CD4-positive, CD25-positive, alpha-beta regulatory T cell (primary cell): Measurements from ENCODE around the gene ANKRD23. TPM values are rescaled to one million over a fixed set of nuclear protein-coding genes. Genes with fewer than 3 reads are reported as not detected.

Experiments
- ATAC-seq, 2 donors: fragments of 150-1000 bp; cut with Tn5 transposase; one replicate each; pipeline ENCODE4 v1.10.0; 2021; ENCODE audit warnings: low read depth in 2 of 2, moderate number of reproducible peaks in 2 of 2, moderate library complexity in 1 of 2
- DNase-seq, 3 donors: peaks; one replicate each; pipeline versions ENCODE4 v3.0.0 to v3.0.0-alpha.2; 2012 to 2022; ENCODE audit warnings: mixed read lengths in 1 of 3
- H3K27ac ChIP-seq: one replicate; pipeline ENCODE4 v1.7.0; 2013; ENCODE audit warnings: mild to moderate bottlenecking, low read length; ENCODE audit not compliant: insufficient read depth, poor library complexity, severe bottlenecking
- H3K27me3 ChIP-seq: one replicate; pipeline ENCODE4 v1.7.0; 2013; ENCODE audit warnings: low read length; ENCODE audit not compliant: control insufficient read depth, insufficient read depth
- H3K36me3 ChIP-seq: one replicate; pipeline ENCODE4 v1.7.0; 2013; ENCODE audit warnings: mild to moderate bottlenecking, low read length, moderate library complexity; ENCODE audit not compliant: control insufficient read depth, insufficient read depth
- H3K4me1 ChIP-seq: 2 replicates; pipeline ENCODE4 v1.7.0; 2013; ENCODE audit warnings: mild to moderate bottlenecking, low read length; ENCODE audit not compliant: insufficient read depth, control insufficient read depth, poor library complexity, severe bottlenecking
- H3K4me3 ChIP-seq: one replicate; pipeline ENCODE4 v1.7.0; 2013; ENCODE audit warnings: low read depth, mild to moderate bottlenecking, low read length, moderate library complexity
- H3K9me3 ChIP-seq, 2 experiments: 1 replicate in 1 of 2; 2 replicates in 1 of 2; pipeline ENCODE4 v1.7.0; 2013; ENCODE audit warnings: low read length in 2 of 2, mild to moderate bottlenecking in 1 of 2, moderate library complexity in 1 of 2; ENCODE audit not compliant: control insufficient read depth in 2 of 2
- H3K27ac Mint-ChIP-seq, 3 donors: one replicate each; pipeline ENCODE4 v1.8.0; 2020 to 2022; ENCODE audit warnings: mild to moderate bottlenecking in 3 of 3, mixed read lengths in 3 of 3, moderate library complexity in 2 of 3
- H3K27me3 Mint-ChIP-seq: one replicate; pipeline ENCODE4 v1.8.0; 2022; ENCODE audit warnings: mild to moderate bottlenecking, mixed read lengths
- H3K36me3 Mint-ChIP-seq: one replicate; pipeline ENCODE4 v1.8.0; 2020; ENCODE audit warnings: mixed read lengths
- H3K4me1 Mint-ChIP-seq, 4 donors: one replicate each; pipeline ENCODE4 v1.8.0; 2020 to 2022; ENCODE audit warnings: mixed read lengths in 4 of 4, mild to moderate bottlenecking in 1 of 4
- H3K4me3 Mint-ChIP-seq, 4 donors: one replicate each; pipeline ENCODE4 v1.8.0; 2020 to 2022; ENCODE audit warnings: mild to moderate bottlenecking in 4 of 4, mixed read lengths in 4 of 4, moderate library complexity in 3 of 4
- H3K9me3 Mint-ChIP-seq, 7 donors: one replicate each; pipeline ENCODE4 v1.8.0; 2020 to 2022; ENCODE audit warnings: mixed read lengths in 7 of 7, mild to moderate bottlenecking in 3 of 7, moderate library complexity in 2 of 7
- polyA plus RNA-seq, 4 donors: library from polyadenylated mRNA; unstranded; fragments of 300-500 nt; fragmentation: Illumina TruSeq; gene quantifications; one replicate each; pipeline ENCODE4 v1.2.3, GENCODE V29; 2021
- total RNA-seq: library from RNA; stranded (reverse); gene quantifications from one replicate; pipeline ENCODE4 v1.2.3, GENCODE V29; 2022

Gene ANKRD23
- total and polyA plus RNA-seq, 5 donors from 2014 or later = 0.68 to 16.4 (median 0.93) TPM

GRCh38 chr2:96869281-96869821 lies 25.5 kb upstream of the ANKRD23 start:
- Histone ChIP-seq H3K27ac (peak overlapping the region; percentile 71), H3K4me3 (no peak overlapping the region), H3K27me3 (no peaks in the 10 kb centered on the region), H3K36me3 (peaks cover 7% of the 10 kb centered on the region), H3K4me1 (peaks cover 37% of the 10 kb centered on the region), H3K9me3 (no peaks in the 10 kb centered on the region)
- Mint-ChIP-seq H3K27me3 (peaks cover 43% of the 10 kb centered on the region), H3K4me3 (peak overlapping the region in 3 of 4 donors; percentile 71 to 95 (median 80)), H3K4me1 (peaks cover 6 to 57% (median 21%) of the 10 kb centered on the region in 4 donors), H3K36me3 (no peaks in the 10 kb centered on the region), H3K9me3 (no peaks in the 10 kb centered on the region), H3K27ac (no peak overlapping the region)
- ATAC-seq (no peak), DNase-seq (no peak)

DNA sequence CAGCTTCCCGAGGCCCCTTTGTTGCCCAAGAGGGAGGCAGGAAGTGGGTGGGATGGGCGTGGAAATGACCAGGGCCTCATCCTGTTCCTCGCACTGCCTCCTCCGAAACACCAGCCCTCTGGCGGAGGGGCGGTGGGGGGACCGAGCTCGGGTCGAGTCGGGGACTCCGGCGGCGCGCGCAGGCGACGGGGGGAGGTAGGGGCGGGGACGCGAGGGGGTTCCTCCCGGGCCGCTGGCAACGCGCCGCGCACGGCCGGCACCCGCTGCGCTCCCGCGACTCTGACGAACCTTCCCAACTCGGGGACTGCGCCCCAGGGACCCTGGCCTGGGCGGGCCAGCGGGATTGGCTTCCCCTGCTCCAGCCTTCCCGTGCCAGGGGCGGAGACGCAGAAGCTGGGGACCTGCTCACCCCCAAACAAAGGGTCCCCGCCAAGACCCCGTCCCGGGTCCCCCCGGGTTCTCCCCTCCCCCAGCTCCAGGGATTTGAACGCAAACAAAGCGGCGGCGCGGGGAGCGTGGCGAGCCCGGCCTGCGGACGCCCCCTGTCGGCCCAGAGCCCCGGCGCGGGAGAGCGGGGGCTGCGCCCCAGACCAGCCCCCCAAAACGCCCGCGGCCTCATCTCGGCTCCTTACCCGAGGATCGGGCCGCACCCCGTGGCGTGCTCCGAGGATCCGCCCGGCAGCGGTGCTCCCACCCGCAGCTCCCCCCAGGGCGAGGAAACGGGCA lies 24.9 kb upstream of the ANKRD23 start:
- Histone ChIP-seq H3K9me3 (no peaks in the 10 kb centered on the region), H3K36me3 (peaks cover 11% of the 10 kb centered on the region), H3K4me1 (peaks cover 31% of the 10 kb centered on the region), H3K27ac (peak overlapping the region; percentile 65), H3K4me3 (no peak overlapping the region), H3K27me3 (no peaks in the 10 kb centered on the region)
- no peaks in the 10 kb centered on the region for H3K9me3 Mint-ChIP-seq
- DNase-seq = peak; percentile 43 to 57 (median 55)
- peaks cover 6 to 50% (median 17%) of the 10 kb centered on the region in 4 donors for H3K4me1 Mint-ChIP-seq
- ATAC-seq = peak; percentile 7 to 18
- H3K27me3 Mint-ChIP-seq = peaks cover 39% of the 10 kb centered on the region
- H3K4me3 Mint-ChIP-seq = peak overlapping the region; percentile 85 to 91 (median 90)
- peak overlapping the region; percentile 67 to 90 (median 81) for H3K27ac Mint-ChIP-seq
- no peaks in the 10 kb centered on the region for H3K36me3 Mint-ChIP-seq

DNA sequence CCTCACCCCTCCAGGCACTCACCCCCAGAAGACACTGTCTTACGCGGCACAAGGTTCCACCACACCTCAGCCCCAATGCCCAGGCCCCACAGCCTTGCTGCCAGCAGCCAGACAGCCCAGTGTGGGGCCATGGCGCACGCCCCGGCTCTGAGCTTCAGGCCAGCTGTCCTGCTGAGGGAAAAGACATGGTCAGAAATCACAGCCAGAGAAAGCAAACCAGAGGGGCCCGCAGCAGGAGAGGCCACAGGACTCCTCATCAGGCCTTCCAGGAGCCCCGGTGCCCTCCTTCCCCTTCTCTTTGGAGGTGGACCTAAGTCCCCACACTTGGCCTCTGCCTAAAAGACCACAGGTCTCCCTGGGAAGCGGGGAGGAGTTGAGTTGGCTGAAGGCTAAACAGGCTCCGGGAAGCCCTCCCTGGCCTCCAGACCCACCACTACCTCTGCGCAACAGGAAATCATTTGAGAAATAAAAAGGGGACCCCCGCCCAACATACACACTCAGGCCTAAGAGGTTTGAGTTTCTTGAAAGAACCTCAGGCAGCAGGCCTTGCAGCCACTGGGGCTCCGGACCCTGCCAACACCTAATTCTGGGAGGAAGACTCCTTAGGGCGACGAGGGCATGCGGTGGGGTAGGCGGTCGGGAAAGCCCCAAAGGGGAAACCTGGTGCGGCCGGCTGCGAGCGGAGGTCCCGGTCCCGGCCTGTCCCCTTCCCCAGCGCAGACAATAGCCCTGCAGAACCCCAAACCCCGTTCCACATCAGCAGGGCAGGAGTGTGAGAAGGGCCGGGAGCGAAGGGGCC lies 24.1 kb upstream of the ANKRD23 start:
- H3K27me3 ChIP-seq = no peaks in the 10 kb centered on the region
- peak overlapping the region; percentile 65 for H3K27ac ChIP-seq
- Mint-ChIP-seq H3K27me3 (peaks cover 34% of the 10 kb centered on the region), H3K36me3 (peaks cover 3% of the 10 kb centered on the region), H3K4me3 (peak overlapping the region; percentile 85 to 91 (median 90)), H3K9me3 (no peaks in the 10 kb centered on the region), H3K4me1 (peaks cover 6 to 45% (median 17%) of the 10 kb centered on the region in 4 donors), H3K27ac (peak overlapping the region; percentile 67 to 90 (median 81))
- H3K4me3 ChIP-seq = peak overlapping the region; percentile 32
- H3K36me3 ChIP-seq = peaks cover 17% of the 10 kb centered on the region
- ATAC-seq (no peak), DNase-seq (peak in 1 of 3 donors; percentile 20)
- H3K9me3 ChIP-seq = no peaks in the 10 kb centered on the region
- H3K4me1 ChIP-seq = peaks cover 29% of the 10 kb centered on the region

DNA sequence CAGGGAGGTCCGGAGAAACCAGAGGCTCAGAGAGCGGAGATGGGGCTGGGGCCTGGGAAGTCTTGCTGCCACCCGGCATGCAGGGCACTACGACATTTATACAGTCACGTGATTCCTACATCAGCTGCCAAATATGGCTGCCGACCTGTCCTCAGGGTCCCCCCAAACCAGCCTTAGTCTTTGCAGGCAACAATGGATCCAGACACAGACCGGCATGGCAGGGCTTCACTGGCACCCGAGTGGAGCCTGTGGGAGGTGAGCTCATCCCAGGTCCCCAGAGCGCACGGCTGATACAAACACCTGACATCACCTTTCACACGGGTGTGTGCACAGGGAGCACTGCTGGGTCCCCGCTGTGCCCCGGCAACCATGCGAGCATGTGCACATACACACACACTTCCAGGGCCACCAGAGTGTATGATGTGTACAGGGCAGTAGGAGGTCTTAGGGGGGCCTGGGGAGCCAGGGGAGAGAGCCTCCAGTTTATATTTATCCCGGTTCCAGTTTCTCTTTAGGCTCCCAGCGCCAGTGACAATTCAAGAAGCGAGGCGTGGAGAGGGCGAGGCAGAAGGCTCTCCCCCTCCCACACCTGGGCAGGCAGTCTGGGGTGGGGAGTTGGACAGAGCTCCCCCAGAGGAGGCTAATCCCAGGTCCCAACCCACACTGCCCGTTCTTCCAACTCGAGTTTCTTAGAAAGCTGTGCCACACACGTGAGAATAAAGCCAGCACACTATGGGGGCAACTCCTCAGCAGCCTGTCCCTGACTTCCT lies 23.4 kb upstream of the ANKRD23 start:
- H3K4me1 ChIP-seq = peaks cover 29% of the 10 kb centered on the region
- Mint-ChIP-seq H3K36me3 (peaks cover 5% of the 10 kb centered on the region), H3K27ac (peak overlapping the region; percentile 67 to 90 (median 81)), H3K27me3 (peaks cover 28% of the 10 kb centered on the region), H3K9me3 (peaks cover 0 to under 1% (median 0%) of the 10 kb centered on the region in 7 donors), H3K4me3 (peak overlapping the region; percentile 85 to 91 (median 90)), H3K4me1 (peaks cover 6 to 39% (median 17%) of the 10 kb centered on the region in 4 donors)
- peak overlapping the region; percentile 65 for H3K27ac ChIP-seq
- ATAC-seq (no peak), DNase-seq (no peak)
- no peaks in the 10 kb centered on the region for H3K27me3 ChIP-seq
- H3K4me3 ChIP-seq = no peak overlapping the region
- H3K9me3 ChIP-seq = no peaks in the 10 kb centered on the region
- H3K36me3 ChIP-seq = peaks cover 18% of the 10 kb centered on the region

DNA sequence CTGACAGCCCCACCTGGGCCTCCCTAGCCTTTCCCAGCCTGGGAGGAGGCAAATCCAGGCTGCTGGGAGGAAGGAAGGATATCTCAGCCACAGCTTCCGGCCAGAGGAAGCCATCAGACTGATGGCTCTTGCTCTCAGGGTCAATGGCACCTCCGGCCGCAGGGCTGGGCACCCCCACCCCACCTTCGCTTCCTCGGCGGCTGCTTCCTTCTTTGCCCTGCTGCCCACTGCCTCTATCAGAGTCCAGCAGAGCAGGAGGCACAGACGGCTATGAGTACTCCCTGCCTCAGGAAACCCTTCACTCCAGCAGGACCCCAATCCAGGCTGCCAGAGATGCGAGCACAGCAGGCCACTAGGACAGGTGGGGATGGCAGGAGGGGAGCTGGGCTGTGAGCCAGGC lies 22.8 kb upstream of the ANKRD23 start:
- Mint-ChIP-seq H3K27ac (peak overlapping the region in 1 of 3 donors; percentile 63), H3K4me1 (peaks cover 6 to 38% (median 17%) of the 10 kb centered on the region in 4 donors), H3K4me3 (peak overlapping the region; percentile 80 to 91 (median 88)), H3K27me3 (peaks cover 28% of the 10 kb centered on the region), H3K36me3 (peaks cover 8% of the 10 kb centered on the region), H3K9me3 (peaks cover 0 to 1% (median 0%) of the 10 kb centered on the region in 7 donors)
- Histone ChIP-seq H3K36me3 (peaks cover 23% of the 10 kb centered on the region), H3K27ac (no peak overlapping the region), H3K9me3 (no peaks in the 10 kb centered on the region), H3K4me1 (peaks cover 29% of the 10 kb centered on the region), H3K4me3 (no peak overlapping the region), H3K27me3 (no peaks in the 10 kb centered on the region)
- ATAC-seq (no peak), DNase-seq (no peak)

DNA sequence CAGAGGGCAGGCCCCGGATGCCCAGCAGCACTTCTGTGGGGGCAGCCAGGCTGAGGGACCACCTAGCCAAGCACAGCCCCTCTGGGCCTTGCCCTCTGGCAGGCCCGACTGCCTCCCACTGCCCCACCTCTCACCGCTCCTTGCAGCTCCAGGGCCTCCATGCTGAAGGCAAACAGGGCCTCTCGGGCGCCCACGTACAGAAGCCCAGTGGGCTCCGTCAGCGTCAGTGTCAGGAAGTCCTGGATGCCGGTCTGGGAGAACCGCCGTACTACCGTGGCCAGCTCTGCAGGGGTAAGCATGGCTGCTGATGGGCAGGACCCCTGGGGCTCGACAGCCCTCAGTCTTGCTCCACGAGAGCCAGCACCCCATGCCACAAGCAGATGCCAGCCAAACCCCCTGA lies 22.3 kb upstream of the ANKRD23 start:
- no peaks in the 10 kb centered on the region for H3K9me3 ChIP-seq
- H3K4me3 Mint-ChIP-seq = peak overlapping the region in 2 of 4 donors; percentile 61 to 91
- peaks cover 23% of the 10 kb centered on the region for H3K36me3 ChIP-seq
- H3K36me3 Mint-ChIP-seq = peaks cover 8% of the 10 kb centered on the region
- no peaks in the 10 kb centered on the region for H3K27me3 ChIP-seq
- H3K4me1 Mint-ChIP-seq = peaks cover 6 to 38% (median 16%) of the 10 kb centered on the region in 4 donors
- H3K4me3 ChIP-seq = no peak overlapping the region
- H3K27ac ChIP-seq = no peak overlapping the region
- ATAC-seq (no peak), DNase-seq (no peak)
- H3K4me1 ChIP-seq = peaks cover 29% of the 10 kb centered on the region
- peaks cover 0 to 1% (median 0%) of the 10 kb centered on the region in 7 donors for H3K9me3 Mint-ChIP-seq
- H3K27me3 Mint-ChIP-seq = peaks cover 23% of the 10 kb centered on the region
- H3K27ac Mint-ChIP-seq = no peak overlapping the region

DNA sequence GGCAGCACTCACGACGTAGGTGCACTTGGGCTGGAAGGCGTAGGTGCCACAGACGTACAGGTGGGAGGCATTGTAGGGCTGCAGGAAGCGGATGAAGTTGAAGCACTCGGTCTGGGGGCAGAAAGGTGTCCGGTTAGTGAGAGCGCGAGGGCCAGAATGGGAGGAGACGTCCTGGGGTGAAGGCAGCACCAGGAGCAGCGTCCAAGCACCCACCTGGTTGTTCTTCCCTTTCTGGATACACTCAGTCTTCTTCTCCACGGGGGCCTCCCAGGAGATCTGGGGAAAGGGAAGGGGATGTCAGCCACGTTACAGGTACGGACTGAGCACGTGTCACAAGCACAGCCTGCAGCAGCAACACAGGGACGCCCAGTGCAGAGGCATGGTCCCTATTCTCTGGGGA lies 21.8 kb upstream of the ANKRD23 start:
- H3K36me3 Mint-ChIP-seq = peaks cover 8% of the 10 kb centered on the region
- H3K27me3 Mint-ChIP-seq = peaks cover 18% of the 10 kb centered on the region
- H3K27ac Mint-ChIP-seq = peak overlapping the region in 1 of 3 donors; percentile 59
- H3K27me3 ChIP-seq = no peaks in the 10 kb centered on the region
- no peak overlapping the region for H3K4me3 ChIP-seq
- peak overlapping the region in 3 of 4 donors; percentile 48 to 91 (median 61) for H3K4me3 Mint-ChIP-seq
- peaks cover 23% of the 10 kb centered on the region for H3K36me3 ChIP-seq
- peaks cover 0 to 1% (median 0%) of the 10 kb centered on the region in 7 donors for H3K9me3 Mint-ChIP-seq
- DNase-seq (no peak), ATAC-seq (no peak)
- no peaks in the 10 kb centered on the region for H3K9me3 ChIP-seq
- no peak overlapping the region for H3K27ac ChIP-seq
- peaks cover 3 to 33% (median 12%) of the 10 kb centered on the region in 4 donors for H3K4me1 Mint-ChIP-seq
- H3K4me1 ChIP-seq = peaks cover 25% of the 10 kb centered on the region
